Adrenal gland (tissue), 19 donors: Measurements from ENCODE around the gene CCDC74A. TPM values are rescaled to one million over a fixed set of nuclear protein-coding genes. Genes with fewer than 3 reads are reported as not detected.
"Not testable (repeated sequence)": the region's sequence is repeated elsewhere in the genome, so short reads cannot be mapped to it uniquely, and the experiment has no call there.

ENCODE experiments used
- DNase-seq, 7 donors: peaks; one replicate each; pipeline ENCODE4 v3.0.0-alpha.2; 2019 to 2020
- H3K27ac ChIP-seq, 5 donors: fragments of 200-600 bp; sonication (generic) in 4 of 5; 1 replicate in 3 of 5; 2 replicates in 2 of 5; pipeline versions ENCODE4 v1.5.1 to v1.8.0; 2016 to 2020; ENCODE audit warnings: mild to moderate bottlenecking in 1 of 5
- H3K27me3 ChIP-seq: fragments of 200-600 bp; 2 replicates; pipeline ENCODE4 v1.8.0; 2021
- H3K36me3 ChIP-seq, 2 donors: fragments of 200-600 bp; replicated peaks in 1 of 2; 1 replicate in 1 of 2; 2 replicates in 1 of 2; pipeline versions ENCODE4 v1.5.1 to v1.8.0; 2018 to 2022
- H3K4me1 ChIP-seq, 2 donors: fragments of 200-600 bp; replicated peaks in 1 of 2; 1 replicate in 1 of 2; 2 replicates in 1 of 2; pipeline versions ENCODE4 v1.5.1 to v1.8.0; 2018 to 2021
- H3K4me3 ChIP-seq, 4 donors: fragments of 200-600 bp; sonication (generic) in 3 of 4; one replicate each; pipeline ENCODE4 v1.5.1; 2016 to 2018
- H3K9me3 ChIP-seq, 3 donors: fragments of 200-600 bp; sonication (generic) in 1 of 3; replicated peaks in 1 of 3; 1 replicate in 2 of 3; 2 replicates in 1 of 3; pipeline versions ENCODE4 v1.5.1 to v1.8.0; 2016 to 2021
- POLR2A ChIP-seq, 2 donors: fragments of 450-650 bp; IDR thresholded peaks; one replicate each; pipeline ENCODE4 v1.6.1; 2017; ENCODE audit warnings: antibody characterized with exemption in 2 of 2, mild to moderate bottlenecking in 2 of 2, moderate library complexity in 1 of 2
- WGBS, 4 donors: extraction: QIAGEN DNeasy Blood & Tissue Kit in 2 of 4; methylation state at CpG; one replicate each; pipeline versions ENCODE4 v1.1.5 to v1.1.7; 2013 to 2017; 5-methylcytosine and 5-hydroxymethylcytosine counted together
- intact Hi-C, 2 donors: fragments of 100-400 bp; cut with DNase I; formaldehyde crosslinking; loops; one replicate each; pipeline versions ENCODE4 v1.14.1 to v1.15.0; 2022 to 2023
- long read RNA-seq, 10 donors: library from polyadenylated mRNA in 3 of 10; unstranded in 2 of 10; stranded (forward) in 1 of 10; transcript quantifications; one replicate each; pipeline ENCODE4 v2.0.0 and lab custom pipeline, GENCODE V29; 2021 to 2026
- polyA plus RNA-seq, 3 donors: library from polyadenylated mRNA; stranded (reverse); fragments of 200-250 nt in 2 of 3; fragments of 350-450 nt in 1 of 3; fragmentation: Illumina TruSeq in 1 of 3; extraction: RNeasy Lipid Tissue Mini Kit (QIAGEN cat#74804) in 1 of 3; gene quantifications; one replicate each; pipeline ENCODE4 v1.2.3, GENCODE V29; 2013 to 2014
- total RNA-seq, 9 donors: library from RNA; depleted of rRNA in 4 of 9; stranded (reverse); fragments of >200 nt in 4 of 9; fragments of 120-200 nt in 1 of 9; fragmentation: NEBNext Ultra II Directional in 1 of 9; extraction: Animal tissue kit (Norgen Biotek cat#: 25700) in 1 of 9; gene quantifications; one replicate each; pipeline versions ENCODE4 v1.1.0 to v1.2.4, GENCODE V29; 2013 to 2023
- donor health status: healthy with polysubstance abuse.
- donor health status: Bipolar disorder and iron deficiency.
- donor health status: DM: yes; HTN: yes; CAD: no.
- donor health status: DM: no; HTN: no; CAD: no.
- donor health status: DM: no; HTN: no; CAD: no.
- donor health status: DM: yes; HTN: yes; CAD: no.

CCDC74A gene
- total RNA-seq (10 to 100 TPM in 8 of 9 donors, 1 to 10 TPM in 1; 8.4 to 77.1 (median 32.2) TPM), polyA plus RNA-seq (10 to 100 TPM; 13.9 to 74.4 (median 58.3) TPM)
- long read RNA-seq, donor 1, partial matches to known transcripts = 0 of 2 reads
- long read RNA-seq, donor 1, other reads (novel, unspliced or antisense) = 0 of 2 reads
- long read RNA-seq, donor 2, partial matches to known transcripts = 0 of 2 reads
- long read RNA-seq, donor 2, other reads (novel, unspliced or antisense) = 0 of 2 reads
- long read RNA-seq, donor 3, partial matches to known transcripts = 0 of 1 reads
- long read RNA-seq, donor 3, other reads (novel, unspliced or antisense) = 0 of 1 reads
- long read RNA-seq, donor 4, transcript CCDC74A-202 (8 exons, 1,298 nt) = major isoform, 11 of 46 reads
- long read RNA-seq, donor 4, transcript CCDC74A-201 (8 exons, 1,543 nt) = minor isoform, 5 of 46 reads
- long read RNA-seq, donor 4, partial matches to known transcripts = 7 of 46 reads
- long read RNA-seq, donor 4, other reads (novel, unspliced or antisense) = 22 of 46 reads
- long read RNA-seq, donor 5, transcript CCDC74A-201 (8 exons, 1,543 nt) = minor isoform, 36 of 186 reads
- long read RNA-seq, donor 5, transcript CCDC74A-202 (8 exons, 1,298 nt) = major isoform, 38 of 186 reads
- long read RNA-seq, donor 5, partial matches to known transcripts = 17 of 186 reads
- long read RNA-seq, donor 5, other reads (novel, unspliced or antisense) = 93 of 186 reads
- long read RNA-seq, donor 6, transcript CCDC74A-202 (8 exons, 1,298 nt) = major isoform, 6 of 24 reads
- long read RNA-seq, donor 6, partial matches to known transcripts = 2 of 24 reads
- long read RNA-seq, donor 6, other reads (novel, unspliced or antisense) = 14 of 24 reads
- long read RNA-seq, donor 7, partial matches to known transcripts = 0 of 1 reads
- long read RNA-seq, donor 7, other reads (novel, unspliced or antisense) = 0 of 1 reads
- long read RNA-seq, donor 8, partial matches to known transcripts = 0 of 5 reads
- long read RNA-seq, donor 8, other reads (novel, unspliced or antisense) = 0 of 5 reads
- long read RNA-seq, donor 9, partial matches to known transcripts = 0 of 4 reads
- long read RNA-seq, donor 9, other reads (novel, unspliced or antisense) = 0 of 4 reads
- long read RNA-seq, donor 10 = 0 reads

GRCh38 chr2:131527131-131528001 is at the start of gene CCDC74A:
Gene CCDC74A, plus strand, starts transcription at chr2:131527888. Its CDS starts 83 bp downstream, at chr2:131527971.
- intact Hi-C loops, H3K4me1 ChIP-seq, H3K9me3 ChIP-seq, H3K36me3 ChIP-seq, H3K27me3 ChIP-seq: not testable (repeated sequence)
- Histone ChIP-seq H3K27ac (peak within 1 kb of the TSS in 2 of 5 donors; percentile 38 to 44), H3K4me3 (peak within 1 kb of the TSS in 2 of 4 donors; percentile 2 to 49)
- DNase-seq = peak; percentile 81 to 90 (median 84)
- TF ChIP-seq POLR2A (IDR thresholded peaks at IDR 0.05) = peak in 1 of 2 donors; percentile 23
- WGBS, 4 donors = 28 to 68% (median 31%) methylated on average over 18 to 41 of the region's 47 CpGs

GRCh38 chr2:131478074-131478849 is 49.4 kb upstream of the CCDC74A start:
- H3K4me3 ChIP-seq, DNase-seq, H3K27ac ChIP-seq, intact Hi-C loops, H3K36me3 ChIP-seq, H3K9me3 ChIP-seq, H3K27me3 ChIP-seq, H3K4me1 ChIP-seq: not testable (repeated sequence)
- WGBS, 4 donors = 87 to 91% (median 90%) methylated on average over 5 to 15 of the region's 18 CpGs

GRCh38 chr2:131478850-131479461 is 48.7 kb upstream of the CCDC74A start:
- DNase-seq, H3K9me3 ChIP-seq, H3K27ac ChIP-seq, intact Hi-C loops, H3K4me1 ChIP-seq, H3K36me3 ChIP-seq, H3K4me3 ChIP-seq, H3K27me3 ChIP-seq: not testable (repeated sequence)
- 89 to 94% (median 92%) methylated on average over 7 to 9 of the region's 9 CpGs for WGBS, 4 donors

- intact Hi-C loops = loop anchor here in 1 of 2 donors (10.0 kb wide), 1 partner anchor 326 kb away; no protein-coding TSS in a partner anchor
- 93 to 99% (median 97%) methylated on average over 5 to 20 of the region's 20 CpGs for WGBS, 4 donors
Measured at GRCh38 chr2:131480351-131480750, 47.3 kb upstream of the CCDC74A start.

GRCh38 chr2:131482506-131483155 is 45.1 kb upstream of the CCDC74A start:
- 93 to 97% (median 95%) methylated on average over 15 to 19 of the region's 19 CpGs for WGBS, 4 donors
- not testable (repeated sequence) for H3K9me3 ChIP-seq, H3K27ac ChIP-seq, DNase-seq, H3K4me3 ChIP-seq, H3K36me3 ChIP-seq, H3K4me1 ChIP-seq, H3K27me3 ChIP-seq
- intact Hi-C loops = loop anchor here in 1 of 2 donors (10.0 kb wide), 1 partner anchor 328 kb away; no protein-coding TSS in a partner anchor

More at GRCh38 chr2:131480351-131480750, 47.3 kb upstream of the CCDC74A start:
- H3K4me3 ChIP-seq, H3K9me3 ChIP-seq, H3K36me3 ChIP-seq, H3K27ac ChIP-seq, DNase-seq, H3K4me1 ChIP-seq, H3K27me3 ChIP-seq: not testable (repeated sequence)

GRCh38 chr2:131483981-131484820 is 43.5 kb upstream of the CCDC74A start:
- 93 to 96% (median 95%) methylated on average over 18 to 23 of the region's 24 CpGs for WGBS, 4 donors
- H3K27ac ChIP-seq, H3K36me3 ChIP-seq, H3K4me3 ChIP-seq, H3K4me1 ChIP-seq, H3K9me3 ChIP-seq, H3K27me3 ChIP-seq: not testable (repeated sequence)
- intact Hi-C loops = loop anchor here in 1 of 2 donors (10.0 kb wide), 1 partner anchor 329 kb away; no protein-coding TSS in a partner anchor
- DNase-seq = peak in 1 of 7 donors; percentile 40

- WGBS, 4 donors = 77 to 88% (median 86%) methylated on average over 7 to 11 of the region's 11 CpGs
- not testable (repeated sequence) for DNase-seq, H3K36me3 ChIP-seq, H3K27me3 ChIP-seq, H3K27ac ChIP-seq, H3K9me3 ChIP-seq, H3K4me3 ChIP-seq, H3K4me1 ChIP-seq
- intact Hi-C loops = loop anchor here in 1 of 2 donors (10.0 kb wide), 1 partner anchor 330 kb away; no protein-coding TSS in a partner anchor
Measured at GRCh38 chr2:131484906-131485460, 42.7 kb upstream of the CCDC74A start.
